HG02943 (cell line): Measurements from ENCODE around the gene POT1.

Experiments
- ATAC-seq: cut with Tn5 transposase; IDR thresholded peaks from one replicate; pipeline ENCODE4 v1.9.1; 2021; ENCODE audit warnings: mild to moderate bottlenecking, low read depth, moderate library complexity; ENCODE audit not compliant: unreplicated experiment

Gene POT1

DNA sequence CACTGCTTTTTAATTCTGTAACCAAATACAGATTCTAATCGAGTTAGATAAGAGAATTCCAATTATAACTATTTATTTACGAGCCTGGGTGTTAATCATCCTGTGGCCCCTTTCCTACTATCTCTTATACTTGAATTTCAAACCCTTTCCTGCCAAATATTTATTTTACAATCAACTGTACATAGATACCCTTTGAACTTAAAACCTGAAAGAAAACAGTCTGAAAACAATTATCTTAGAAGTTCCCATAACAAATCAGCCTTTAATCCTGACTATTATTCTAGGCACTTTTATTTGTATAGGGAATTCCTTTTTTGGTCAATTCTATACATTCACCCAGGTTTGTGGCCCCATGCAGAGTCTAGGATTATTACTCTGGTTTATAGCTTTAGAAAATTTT lies 153.5 kb downstream of the POT1 start:
- no peak for ATAC-seq

GRCh38 chr7:124775422-124775821 lies 154.2 kb downstream of the POT1 start:
- ATAC-seq, result no peak

DNA sequence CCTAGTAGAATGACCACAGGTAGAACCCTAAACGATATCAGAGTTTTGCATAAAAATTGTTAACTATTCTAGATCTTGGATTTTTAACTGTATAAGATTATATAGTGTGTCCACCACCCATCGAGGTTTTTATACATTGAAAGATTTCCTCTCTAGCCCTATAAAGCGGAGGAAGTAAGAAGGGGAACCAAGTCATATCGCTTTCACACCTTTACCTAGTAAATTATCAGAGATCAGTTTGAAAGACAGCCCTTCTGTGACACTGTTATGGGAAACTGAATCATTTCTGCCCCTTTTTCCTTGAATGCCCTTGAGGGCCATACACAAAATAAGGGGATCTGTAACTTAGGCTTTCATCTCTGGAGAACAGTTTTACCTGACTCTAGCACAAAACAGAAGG lies 155.7 kb downstream of the POT1 start:
- ATAC-seq, result no peak

GRCh38 chr7:124773339-124773738 lies 156.3 kb downstream of the POT1 start:
- ATAC-seq, result no peak
